Smooth muscle cell (in vitro differentiated cells): ENCODE measurements around the gene MDN1. TPM values are rescaled to one million over a fixed set of nuclear protein-coding genes. Genes with fewer than 3 reads are reported as not detected.
"Not testable (repeated sequence)": the region's sequence is repeated elsewhere in the genome, so short reads cannot be mapped to it uniquely, and the experiment has no call there.

Experiments
- DNase-seq: peaks from one replicate; lab custom pipeline; 2025; ENCODE audit not compliant: unreplicated experiment; lab: John Stamatoyannopoulos, UW
- H2AFZ ChIP-seq: fragments of 200-600 bp; sonication (generic); 2 replicates; pipeline ENCODE4 v1.6.0; 2016; ENCODE audit warnings: antibody characterized with exemption, low read depth, mild to moderate bottlenecking
- H3F3A ChIP-seq: fragments of 200-600 bp; sonication (generic); 2 replicates; pipeline ENCODE4 v1.6.0; 2017; ENCODE audit warnings: antibody characterized with exemption, low read depth
- H3K27ac ChIP-seq: fragments of 200-600 bp; sonication (generic); 2 replicates; pipeline ENCODE4 v1.5.1; 2016; ENCODE audit warnings: low read depth, mild to moderate bottlenecking
- H3K27me3 ChIP-seq: fragments of 200-600 bp; sonication (generic); 2 replicates; pipeline ENCODE4 v1.6.1; 2016; ENCODE audit warnings: low read depth, mild to moderate bottlenecking
- H3K36me3 ChIP-seq: fragments of 200-600 bp; sonication (generic); 2 replicates; pipeline ENCODE4 v1.5.1; 2016; ENCODE audit warnings: low read depth
- H3K4me1 ChIP-seq: fragments of 200-600 bp; sonication (generic); 2 replicates; pipeline ENCODE4 v1.5.1; 2016; ENCODE audit warnings: low read depth
- H3K4me2 ChIP-seq: fragments of 200-600 bp; sonication (generic); 2 replicates; pipeline ENCODE4 v1.6.0; 2016; ENCODE audit warnings: mild to moderate bottlenecking
- H3K4me3 ChIP-seq: fragments of 200-600 bp; sonication (generic); 2 replicates; pipeline ENCODE4 v1.5.1; 2016; ENCODE audit warnings: mild to moderate bottlenecking
- H3K79me2 ChIP-seq: fragments of 200-600 bp; sonication (generic); 2 replicates; pipeline ENCODE4 v1.6.0; 2016; ENCODE audit warnings: low read depth, mild to moderate bottlenecking
- H3K9ac ChIP-seq: fragments of 200-600 bp; sonication (generic); 2 replicates; pipeline ENCODE4 v1.6.0; 2016; ENCODE audit warnings: low read depth
- H3K9me3 ChIP-seq: fragments of 200-600 bp; sonication (generic); replicated peaks from 2 replicates; pipeline ENCODE4 v1.5.1; 2016; ENCODE audit warnings: low read depth
- H4K20me1 ChIP-seq: fragments of 200-600 bp; sonication (generic); 2 replicates; pipeline ENCODE4 v1.6.0; 2016; ENCODE audit warnings: low read depth
- CTCF ChIP-seq: fragments of 200-600 bp; sonication (generic); IDR thresholded peaks from 2 replicates; pipeline ENCODE4 v1.5.1; 2017; ENCODE audit warnings: borderline replicate concordance, mild to moderate bottlenecking, antibody characterized with exemption; ENCODE audit not compliant: insufficient read depth, poor library complexity, severe bottlenecking
- WGBS: methylation state at CpG from one replicate; pipeline ENCODE4 v1.1.7; 2016; ENCODE audit warnings: low lambda C conversion rate; 5-methylcytosine and 5-hydroxymethylcytosine counted together
- polyA plus RNA-seq: library from polyadenylated mRNA; unstranded; fragments of >200 nt; fragmentation: Nextera tagmentation; extraction: Ambion mirVana; gene quantifications from 2 replicates; pipeline ENCODE4 v1.2.1, GENCODE V29; 2016
- total RNA-seq: library from RNA; depleted of rRNA; stranded (reverse); fragments of >200 nt; gene quantifications from 2 replicates; pipeline ENCODE4 v1.2.3, GENCODE V29; 2014

Gene MDN1
- total and polyA plus RNA-seq, 2 experiments from 2014 or later: 6.4 to 16.5 TPM

GRCh38 chr6:89828988-89829471 lies 9.4 kb upstream of the MDN1 start:
- peaks cover 19% of the 10 kb centered on the region for H3K79me2 ChIP-seq
- H3K27ac ChIP-seq: peak overlapping the region; percentile 34
- H2AFZ ChIP-seq: peak overlapping the region; percentile 98
- peak overlapping the region; percentile 91 for H3K4me2 ChIP-seq
- TF ChIP-seq CTCF: no peak
- peak overlapping the region; percentile 42 for H3K9ac ChIP-seq
- peak overlapping the region; percentile 90 for H3K4me3 ChIP-seq
- no peaks in the 10 kb centered on the region for H4K20me1 ChIP-seq
- 28% methylated on average over 18 of the region's 18 CpGs for WGBS
- no peaks in the 10 kb centered on the region for H3K9me3 ChIP-seq
- no peaks in the 10 kb centered on the region for H3K36me3 ChIP-seq
- no peaks in the 10 kb centered on the region for H3F3A ChIP-seq
- H3K4me1 ChIP-seq: peaks cover 15% of the 10 kb centered on the region
- no peak for DNase-seq
- H3K27me3 ChIP-seq: no peaks in the 10 kb centered on the region

GRCh38 chr6:89828475-89828987 lies 8.9 kb upstream of the MDN1 start:
- not testable (repeated sequence) for DNase-seq, H3F3A ChIP-seq, H3K27me3 ChIP-seq, H3K36me3 ChIP-seq, H3K9me3 ChIP-seq, H4K20me1 ChIP-seq
- peak overlapping the region; percentile 98 for H2AFZ ChIP-seq
- H3K4me1 ChIP-seq: peaks cover 15% of the 10 kb centered on the region
- 93% methylated on average over 13 of the region's 13 CpGs for WGBS
- peak overlapping the region; percentile 90 for H3K4me3 ChIP-seq
- H3K27ac ChIP-seq: peak overlapping the region; percentile 34
- H3K79me2 ChIP-seq: peaks cover 16% of the 10 kb centered on the region
- H3K9ac ChIP-seq: peak overlapping the region; percentile 42
- H3K4me2 ChIP-seq: peak overlapping the region; percentile 91

GRCh38 chr6:89826029-89826528 lies 6.5 kb upstream of the MDN1 start:
- H3K27ac ChIP-seq: no peak overlapping the region
- H3K4me3 ChIP-seq: no peak overlapping the region
- H3F3A ChIP-seq: no peaks in the 10 kb centered on the region
- 83% methylated on average over 6 of the region's 6 CpGs for WGBS
- no peak overlapping the region for H2AFZ ChIP-seq
- peaks cover 12% of the 10 kb centered on the region for H3K79me2 ChIP-seq
- no peaks in the 10 kb centered on the region for H3K36me3 ChIP-seq
- no peak overlapping the region for H3K4me2 ChIP-seq
- no peaks in the 10 kb centered on the region for H4K20me1 ChIP-seq
- H3K4me1 ChIP-seq: peaks cover 13% of the 10 kb centered on the region
- H3K27me3 ChIP-seq: no peaks in the 10 kb centered on the region
- H3K9me3 ChIP-seq: no peaks in the 10 kb centered on the region
- no peak for TF ChIP-seq CTCF
- no peak overlapping the region for H3K9ac ChIP-seq
- DNase-seq: no peak

- H3K79me2 ChIP-seq: peaks cover 41% of the 10 kb centered on the region
- DNase-seq: no peak
- no peaks in the 10 kb centered on the region for H3F3A ChIP-seq
Measured at GRCh38 chr6:89818977-89819335, 638 bp downstream of the MDN1 start.

More at GRCh38 chr6:89818977-89819335, 638 bp downstream of the MDN1 start:
- H3K27me3 ChIP-seq: no peaks in the 10 kb centered on the region
- peaks cover 14% of the 10 kb centered on the region for H3K4me1 ChIP-seq
- peaks cover 19% of the 10 kb centered on the region for H4K20me1 ChIP-seq
- peak overlapping the region; percentile 89 for H3K4me3 ChIP-seq
- H2AFZ ChIP-seq: peak overlapping the region; percentile 97
- H3K36me3 ChIP-seq: no peaks in the 10 kb centered on the region
- peak overlapping the region; percentile 96 for H3K4me2 ChIP-seq
- H3K27ac ChIP-seq: peak overlapping the region; percentile 71
- H3K9me3 ChIP-seq: no peaks in the 10 kb centered on the region
- TF ChIP-seq CTCF: no peak
- peak overlapping the region; percentile 79 for H3K9ac ChIP-seq
- 0% methylated on average over 13 of the region's 14 CpGs for WGBS
